Endothelial cell of umbilical vein (primary cell): ENCODE data around the gene UBE2D2.

Source experiments
- CTCF ChIP-seq, 2 donors: IDR thresholded peaks; 1 replicate in 1 of 2; 2 replicates in 1 of 2; pipeline ENCODE4 v1.5.1; 2011; ENCODE audit warnings: low read length in 2 of 2, mild to moderate bottlenecking in 2 of 2, moderate library complexity in 2 of 2, control low read depth in 1 of 2, inconsistent platforms in 1 of 2, low read depth in 1 of 2; ENCODE audit not compliant: insufficient read depth in 1 of 2; ENCODE audit errors: extremely low read depth in 1 of 2
- EZH2 ChIP-seq: IDR thresholded peaks from 2 replicates; pipeline ENCODE4 v1.6.1; 2012; ENCODE audit warnings: borderline replicate concordance, low read depth, mild to moderate bottlenecking, moderate library complexity, low read length, inconsistent platforms; ENCODE audit not compliant: severe bottlenecking
- FOS ChIP-seq: IDR thresholded peaks from 2 replicates; pipeline ENCODE4 v1.6.1; 2011; ENCODE audit warnings: mild to moderate bottlenecking, low read length, moderate library complexity, borderline replicate concordance; ENCODE audit not compliant: insufficient read depth
- MYC ChIP-seq: IDR thresholded peaks from one replicate; pipeline ENCODE4 v1.6.1; 2011; ENCODE audit warnings: mild to moderate bottlenecking, low read depth, low read length
- POLR2A ChIP-seq: IDR thresholded peaks from 2 replicates; pipeline ENCODE4 v1.6.1; 2012; ENCODE audit warnings: low read depth, mild to moderate bottlenecking, control low read depth, low read length
- POLR2AphosphoS5 ChIP-seq: IDR thresholded peaks from 2 replicates; pipeline ENCODE4 v1.6.1; 2012; ENCODE audit warnings: low read depth, mild to moderate bottlenecking, control low read depth, low read length, moderate library complexity; ENCODE audit not compliant: insufficient read depth
- TF ChIP-seq, protein P1 (sequence below): IDR thresholded peaks from 2 replicates; pipeline ENCODE4 v1.6.1; 2011; ENCODE audit not compliant: insufficient read depth, insufficient read length

GRCh38 chr5:139641116-139642080 lies 80.3 kb downstream of the UBE2D2 start:
- TF ChIP-seq, protein P1, sequence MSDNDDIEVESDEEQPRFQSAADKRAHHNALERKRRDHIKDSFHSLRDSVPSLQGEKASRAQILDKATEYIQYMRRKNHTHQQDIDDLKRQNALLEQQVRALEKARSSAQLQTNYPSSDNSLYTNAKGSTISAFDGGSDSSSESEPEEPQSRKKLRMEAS, result no peak
- TF ChIP-seq POLR2AphosphoS5, result no peak
- TF ChIP-seq POLR2A, result no peak
- TF ChIP-seq CTCF (IDR thresholded peaks at IDR 0.05; ENCODE audit: extremely low read depth in 1 of 2, insufficient read depth in 1 of 2, low read depth in 1 of 2, low read length in 2 of 2), result no peak
- no peak for TF ChIP-seq MYC
- no peak for TF ChIP-seq EZH2
- TF ChIP-seq FOS, result no peak
